Measurements from ENCODE around the gene UFC1.

The UFC1 gene

DNA sequence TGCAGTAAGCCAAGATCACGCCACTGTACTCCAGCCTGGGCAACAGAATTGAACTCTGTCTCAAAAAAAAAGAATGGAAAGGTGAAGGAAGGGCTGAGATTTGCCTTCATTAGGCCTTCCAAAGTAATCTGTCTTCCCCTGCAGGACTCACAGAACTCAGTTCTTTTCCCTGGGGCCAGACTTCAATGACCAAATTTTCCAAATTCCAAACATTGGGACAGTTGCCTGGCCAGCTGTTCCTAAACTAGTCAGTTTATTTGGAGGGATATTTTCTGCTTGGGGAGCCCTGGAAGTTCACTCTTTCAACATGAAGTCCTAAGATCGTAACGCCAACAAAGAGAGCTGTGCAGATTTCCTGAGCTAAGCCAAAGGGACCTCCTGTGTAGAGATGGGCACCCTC lies 15.9 kb upstream of the UFC1 start:
- no peak for DNase-seq

DNA sequence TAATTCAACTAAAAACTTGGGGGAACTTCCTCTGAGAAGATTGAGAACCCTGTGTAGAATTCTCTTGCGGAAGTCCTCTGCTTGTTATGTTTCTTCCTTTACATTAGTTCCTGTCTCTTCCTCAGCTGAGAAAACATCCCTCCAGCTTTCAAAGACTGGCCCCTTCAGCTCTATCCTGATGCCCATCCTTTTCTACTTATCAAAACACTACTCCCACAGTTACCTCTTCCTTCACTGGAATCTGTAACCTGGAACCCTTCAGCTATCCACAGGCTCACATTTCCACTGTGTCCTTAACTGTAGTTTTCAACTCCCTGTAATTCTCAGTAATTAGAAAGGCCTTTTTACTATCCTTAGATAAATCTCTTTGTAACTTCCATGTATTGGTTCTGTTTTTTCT lies 15.3 kb upstream of the UFC1 start:
- no peak for DNase-seq

DNA sequence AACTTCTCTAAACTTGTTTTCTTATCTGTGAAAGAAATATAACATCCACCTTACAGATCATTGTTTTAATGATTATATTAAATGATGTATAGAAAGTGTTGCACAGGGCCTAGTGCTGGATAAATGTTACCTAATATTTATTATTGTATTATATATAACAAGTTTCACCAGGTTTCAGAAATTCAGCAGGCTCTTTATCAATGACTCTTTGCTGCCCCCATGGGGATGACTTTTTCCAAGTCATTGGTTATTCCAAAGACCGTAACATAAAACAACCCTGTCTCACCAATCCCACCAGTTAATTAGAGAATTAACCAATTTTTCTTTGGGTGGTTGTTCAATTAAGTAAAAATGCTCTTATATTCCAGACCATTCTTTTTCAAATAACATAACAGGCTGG lies 14.0 kb upstream of the UFC1 start:
- DNase-seq = peak; percentile 40

DNA sequence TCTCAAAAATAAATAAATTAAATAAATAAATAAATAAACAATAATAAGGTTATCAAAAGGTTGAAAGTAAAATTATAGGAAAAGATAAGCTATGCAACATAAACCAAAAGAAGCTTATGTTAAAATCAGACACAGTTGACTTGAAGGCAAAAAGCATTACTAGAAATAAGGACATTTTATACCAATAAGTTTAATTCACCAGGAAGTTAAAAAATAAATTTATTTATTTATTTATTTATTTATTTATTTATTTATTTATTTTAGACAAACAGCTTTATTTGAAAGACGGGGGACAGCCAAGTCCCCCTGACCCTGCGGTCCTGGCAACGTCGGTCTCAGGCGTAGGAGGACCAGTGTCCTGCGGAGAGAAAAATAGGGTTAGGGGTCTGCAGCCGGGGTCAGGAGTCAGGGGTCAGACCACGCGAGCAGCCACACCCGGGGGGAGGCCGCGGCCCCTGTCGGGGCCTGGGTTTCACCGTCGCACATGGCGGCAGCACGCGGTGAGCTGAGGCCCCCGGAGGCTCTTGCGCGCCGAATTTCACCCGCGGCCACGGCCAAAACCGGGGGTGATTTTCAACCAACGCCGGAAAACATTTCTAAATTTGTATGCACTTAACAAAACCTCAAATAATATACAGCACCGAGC lies 12.9 kb upstream of the UFC1 start:
- DNase-seq = no peak

DNA sequence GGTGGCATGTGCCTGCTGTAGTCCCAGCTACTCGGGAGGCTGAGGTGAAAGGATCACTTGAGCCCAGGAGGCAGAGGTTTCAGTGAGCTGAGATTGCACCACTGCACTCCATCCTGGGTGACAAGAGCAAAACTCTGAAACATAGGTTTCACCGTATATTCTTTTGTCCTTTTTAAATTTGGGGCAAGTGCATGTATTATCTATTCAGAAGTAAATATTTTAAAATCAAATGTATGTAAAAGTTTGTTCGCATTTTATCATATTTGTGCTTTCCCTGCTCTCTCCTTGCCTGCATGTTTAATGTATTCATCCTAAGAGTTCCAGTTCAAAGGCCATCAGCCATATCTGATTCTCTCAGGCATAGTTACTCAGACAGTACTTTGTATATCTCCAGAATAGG lies 7.9 kb upstream of the UFC1 start:
- DNase-seq = no peak

DNA sequence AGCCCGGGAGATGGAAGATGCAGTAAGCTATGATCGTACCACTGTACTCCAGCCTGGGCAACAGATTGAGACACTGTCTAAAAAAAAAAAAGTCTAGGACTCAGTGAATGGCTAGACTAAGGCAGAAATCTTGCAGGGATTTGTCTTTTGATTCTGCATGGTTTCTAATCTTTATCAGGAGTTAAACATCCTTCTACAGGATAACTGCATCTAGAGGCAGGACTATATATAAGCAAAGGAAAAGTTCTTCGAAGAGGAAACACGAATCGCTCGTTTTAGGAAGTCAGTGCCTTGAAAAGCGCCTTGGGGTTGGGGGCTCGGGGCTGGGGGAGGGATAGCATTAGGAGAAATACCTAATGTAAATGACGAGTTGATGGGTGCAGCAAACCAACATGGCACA lies 602 bp upstream of the UFC1 start:
- no peak for DNase-seq

DNA sequence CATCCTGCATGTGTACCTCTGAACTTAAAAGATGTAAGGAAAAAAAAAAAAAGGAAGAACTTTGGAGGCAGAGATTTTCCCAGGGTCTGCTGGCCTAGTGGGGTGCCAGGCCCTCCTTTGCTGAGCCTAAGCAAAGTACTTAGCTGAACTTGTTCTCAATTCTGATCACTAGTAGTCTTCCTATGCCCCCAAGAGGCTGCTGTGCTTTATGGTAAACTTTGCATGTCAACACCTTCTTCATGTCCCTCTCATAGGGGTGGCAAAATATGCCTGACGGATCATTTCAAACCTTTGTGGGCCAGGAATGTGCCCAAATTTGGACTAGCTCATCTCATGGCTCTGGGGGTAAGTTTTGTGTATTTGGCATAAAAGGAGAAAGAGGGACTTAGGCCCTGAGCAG lies 4.1 kb downstream of the UFC1 start:
- DNase-seq = no peak

DNA sequence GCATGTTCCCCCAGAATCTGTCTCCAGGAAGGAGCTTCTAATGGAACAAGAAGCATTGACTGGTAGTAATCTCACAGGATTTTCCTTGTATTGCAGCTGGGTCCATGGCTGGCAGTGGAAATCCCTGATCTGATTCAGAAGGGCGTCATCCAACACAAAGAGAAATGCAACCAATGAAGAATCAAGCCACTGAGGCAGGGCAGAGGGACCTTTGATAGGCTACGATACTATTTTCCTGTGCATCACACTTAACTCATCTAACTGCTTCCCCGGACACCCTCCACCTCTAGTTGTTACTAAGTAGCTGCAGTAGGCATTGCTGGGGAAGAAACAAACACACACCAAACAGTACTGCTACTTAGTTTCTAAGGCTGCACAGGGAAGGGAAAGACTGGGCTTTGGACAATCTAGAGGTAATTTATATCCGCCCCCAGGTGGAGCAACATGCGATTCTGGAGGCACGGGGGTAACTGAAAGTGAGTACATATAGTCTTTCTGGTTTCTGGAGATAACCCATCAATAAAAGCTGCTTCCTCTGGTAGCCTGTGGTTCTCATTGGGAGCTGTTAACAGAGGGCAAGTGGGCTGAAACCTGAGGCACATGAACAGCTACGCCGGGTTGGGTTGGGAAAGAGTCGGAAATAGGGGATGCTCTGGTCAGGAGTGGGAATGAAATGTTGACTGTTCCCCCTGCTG lies 4.7 kb downstream of the UFC1 start:
- DNase-seq = no peak

DNA sequence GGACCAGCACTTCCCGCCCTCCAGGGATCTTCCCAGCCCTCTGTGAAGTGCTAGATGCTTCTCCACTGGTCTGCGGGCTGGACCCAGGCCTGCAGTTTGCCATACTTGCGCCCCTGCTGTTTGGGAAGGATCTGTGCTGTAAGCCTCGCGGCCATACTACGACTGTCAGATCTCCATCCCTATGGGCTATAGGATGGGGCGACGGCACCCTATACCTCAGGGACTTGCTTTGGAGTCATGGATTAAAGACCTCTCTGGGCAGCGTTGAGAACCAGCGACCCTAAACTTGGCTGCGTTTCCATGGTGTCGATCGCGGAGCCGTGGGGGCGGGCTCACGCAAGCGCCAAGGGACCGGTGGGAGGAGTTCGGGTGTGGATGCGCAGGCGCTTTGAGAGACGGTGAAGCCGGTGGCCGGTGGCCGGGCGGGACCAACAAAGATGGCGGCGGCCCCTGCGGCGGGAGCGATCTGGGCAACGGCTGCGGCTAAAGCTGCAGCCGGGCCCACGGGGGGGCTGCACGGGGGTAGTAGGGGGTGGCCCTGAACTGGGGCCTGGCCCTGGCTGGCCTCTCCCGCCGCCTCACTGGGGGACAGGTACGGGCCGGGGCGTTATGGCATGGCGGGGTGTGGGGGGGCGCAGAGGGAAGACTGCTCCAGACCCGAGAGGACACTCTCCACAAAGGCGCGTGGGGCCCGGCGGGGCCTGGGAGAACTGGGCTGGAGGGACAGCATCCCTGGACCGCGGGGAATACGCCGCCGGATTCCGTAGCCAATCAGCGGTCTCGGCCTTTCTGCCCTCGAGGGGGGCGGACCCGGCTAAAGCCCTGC lies 5.5 kb downstream of the UFC1 start, which contains the start of gene USP21:
TSS of gene USP21 (plus strand) at position 414 of the 826 bp plus-strand sequence. CDS start 1,141 bp downstream, outside the sequence.
- DNase-seq = peak; percentile 85

DNA sequence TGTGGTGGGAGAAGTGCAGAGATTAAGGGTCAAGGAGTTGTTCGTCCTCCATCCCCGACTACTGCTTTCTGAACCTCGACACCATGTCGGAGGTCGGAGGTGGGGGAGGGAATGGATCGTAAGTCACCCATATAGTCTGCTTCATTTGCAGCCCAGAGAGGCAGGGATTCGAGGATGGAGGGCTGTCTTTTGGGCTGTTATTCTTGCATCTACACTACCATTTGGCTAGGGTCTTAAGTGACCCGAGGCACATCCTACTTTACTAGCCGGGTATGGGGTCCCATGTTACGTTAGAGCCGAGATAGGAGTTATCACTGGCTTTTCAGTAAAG lies 6.1 kb downstream of the UFC1 start:
- no peak for DNase-seq

DNA sequence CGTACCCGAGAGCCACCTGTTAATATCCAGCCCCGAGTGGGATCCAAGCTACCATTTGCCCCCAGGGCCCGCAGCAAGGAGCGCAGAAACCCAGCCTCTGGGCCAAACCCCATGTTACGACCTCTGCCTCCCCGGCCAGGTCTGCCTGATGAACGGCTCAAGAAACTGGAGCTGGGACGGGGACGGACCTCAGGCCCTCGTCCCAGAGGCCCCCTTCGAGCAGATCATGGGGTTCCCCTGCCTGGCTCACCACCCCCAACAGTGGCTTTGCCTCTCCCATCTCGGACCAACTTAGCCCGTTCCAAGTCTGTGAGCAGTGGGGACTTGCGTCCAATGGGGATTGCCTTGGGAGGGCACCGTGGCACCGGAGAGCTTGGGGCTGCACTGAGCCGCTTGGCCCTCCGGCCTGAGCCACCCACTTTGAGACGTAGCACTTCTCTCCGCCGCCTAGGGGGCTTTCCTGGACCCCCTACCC lies 6.9 kb downstream of the UFC1 start:
- no peak for DNase-seq

DNA sequence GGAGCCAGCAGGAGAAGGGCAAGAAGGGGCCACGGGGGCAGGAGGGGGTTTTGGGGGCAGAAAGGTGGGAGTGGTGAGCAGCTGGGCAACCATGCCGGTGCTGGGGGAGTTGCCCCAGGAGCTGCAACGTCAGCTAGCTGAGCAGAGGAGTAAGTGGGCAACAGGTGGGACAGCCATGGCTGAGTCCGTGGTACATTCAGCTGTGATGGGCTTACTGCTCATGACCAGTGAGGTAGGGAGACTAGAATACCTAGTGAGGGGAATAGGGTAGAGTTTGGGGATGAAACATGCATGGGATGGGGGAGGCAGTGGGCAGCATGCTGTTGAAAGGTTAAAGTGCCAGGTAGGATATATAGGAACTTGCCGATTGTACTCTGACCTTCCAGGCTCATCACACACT lies 7.9 kb downstream of the UFC1 start:
- DNase-seq = no peak

DNA sequence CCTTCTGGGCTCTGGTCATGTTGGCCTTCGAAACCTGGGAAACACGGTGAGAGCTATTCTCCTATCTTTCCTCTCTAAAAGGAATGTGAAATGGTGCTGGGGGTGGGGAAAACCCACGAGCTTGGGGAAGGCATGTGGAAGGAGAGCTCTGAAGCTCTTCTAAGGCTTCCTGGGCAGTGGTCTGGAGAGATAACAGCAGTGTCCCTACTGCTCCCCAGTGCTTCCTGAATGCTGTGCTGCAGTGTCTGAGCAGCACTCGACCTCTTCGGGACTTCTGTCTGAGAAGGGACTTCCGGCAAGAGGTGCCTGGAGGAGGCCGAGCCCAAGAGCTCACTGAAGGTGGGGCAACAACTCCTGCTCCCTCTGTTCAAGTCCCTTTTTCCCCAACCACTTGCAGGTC lies 8.3 kb downstream of the UFC1 start:
- DNase-seq = no peak

DNA sequence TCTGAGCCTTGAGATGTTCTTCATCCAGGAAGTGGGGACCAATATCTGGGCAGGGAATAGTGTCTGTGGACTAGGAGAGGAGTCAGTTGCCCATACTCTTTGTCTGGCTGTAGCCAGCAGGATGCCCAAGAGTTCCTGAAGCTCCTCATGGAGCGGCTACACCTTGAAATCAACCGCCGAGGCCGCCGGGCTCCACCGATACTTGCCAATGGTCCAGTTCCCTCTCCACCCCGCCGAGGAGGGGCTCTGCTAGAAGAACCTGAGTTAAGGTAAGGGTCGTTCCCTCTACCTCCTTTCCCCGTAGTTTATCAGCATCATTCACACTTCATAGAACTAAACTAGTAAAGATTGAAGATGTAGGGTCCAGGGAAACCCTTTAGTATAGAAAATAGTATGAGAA lies 9.0 kb downstream of the UFC1 start:
- DNase-seq = no peak

DNA sequence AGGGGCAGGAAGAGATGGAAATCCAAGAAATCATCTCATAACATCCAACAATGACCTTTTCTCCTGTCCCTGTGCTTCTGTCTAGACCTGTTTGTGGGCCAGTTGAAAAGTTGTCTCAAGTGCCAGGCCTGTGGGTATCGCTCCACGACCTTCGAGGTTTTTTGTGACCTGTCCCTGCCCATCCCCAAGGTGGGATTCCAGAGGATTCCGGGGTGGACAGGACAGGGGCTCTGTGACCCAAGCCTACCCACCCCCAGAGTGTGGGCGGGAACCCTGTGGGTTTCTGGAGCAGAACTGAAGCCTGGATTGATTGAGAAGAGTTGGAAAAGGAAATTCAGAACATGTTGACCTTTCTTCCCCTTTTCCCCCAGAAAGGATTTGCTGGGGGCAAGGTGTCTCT lies 10.0 kb downstream of the UFC1 start:
- DNase-seq = no peak

DNA sequence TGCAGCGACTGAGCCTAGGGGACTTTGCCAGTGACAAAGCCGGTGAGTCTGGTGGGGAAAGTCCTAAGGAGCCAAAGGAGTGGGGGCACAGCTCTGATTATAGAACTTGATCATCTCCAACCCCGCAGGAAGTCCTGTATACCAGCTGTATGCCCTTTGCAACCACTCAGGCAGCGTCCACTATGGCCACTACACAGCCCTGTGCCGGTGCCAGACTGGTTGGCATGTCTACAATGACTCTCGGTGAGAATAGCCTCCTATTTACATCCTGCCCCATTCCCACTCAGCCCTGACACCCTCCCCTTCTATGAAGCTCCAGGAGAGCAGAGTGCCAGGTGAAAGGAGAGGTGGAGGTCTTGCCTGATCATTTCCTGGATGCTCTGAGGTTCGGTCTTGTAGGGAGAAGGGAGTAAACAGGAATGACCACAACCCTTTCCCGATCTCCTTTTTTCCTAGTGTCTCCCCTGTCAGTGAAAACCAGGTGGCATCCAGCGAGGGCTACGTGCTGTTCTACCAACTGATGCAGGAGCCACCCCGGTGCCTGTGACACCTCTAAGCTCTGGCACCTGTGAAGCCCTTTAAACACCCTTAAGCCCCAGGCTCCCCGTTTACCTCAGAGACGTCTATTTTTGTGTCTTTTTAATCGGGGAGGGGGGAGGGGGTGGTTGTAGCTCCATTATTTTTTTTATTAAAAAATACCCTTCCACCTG lies 11.3 kb downstream of the UFC1 start:
- no peak for DNase-seq

DNA sequence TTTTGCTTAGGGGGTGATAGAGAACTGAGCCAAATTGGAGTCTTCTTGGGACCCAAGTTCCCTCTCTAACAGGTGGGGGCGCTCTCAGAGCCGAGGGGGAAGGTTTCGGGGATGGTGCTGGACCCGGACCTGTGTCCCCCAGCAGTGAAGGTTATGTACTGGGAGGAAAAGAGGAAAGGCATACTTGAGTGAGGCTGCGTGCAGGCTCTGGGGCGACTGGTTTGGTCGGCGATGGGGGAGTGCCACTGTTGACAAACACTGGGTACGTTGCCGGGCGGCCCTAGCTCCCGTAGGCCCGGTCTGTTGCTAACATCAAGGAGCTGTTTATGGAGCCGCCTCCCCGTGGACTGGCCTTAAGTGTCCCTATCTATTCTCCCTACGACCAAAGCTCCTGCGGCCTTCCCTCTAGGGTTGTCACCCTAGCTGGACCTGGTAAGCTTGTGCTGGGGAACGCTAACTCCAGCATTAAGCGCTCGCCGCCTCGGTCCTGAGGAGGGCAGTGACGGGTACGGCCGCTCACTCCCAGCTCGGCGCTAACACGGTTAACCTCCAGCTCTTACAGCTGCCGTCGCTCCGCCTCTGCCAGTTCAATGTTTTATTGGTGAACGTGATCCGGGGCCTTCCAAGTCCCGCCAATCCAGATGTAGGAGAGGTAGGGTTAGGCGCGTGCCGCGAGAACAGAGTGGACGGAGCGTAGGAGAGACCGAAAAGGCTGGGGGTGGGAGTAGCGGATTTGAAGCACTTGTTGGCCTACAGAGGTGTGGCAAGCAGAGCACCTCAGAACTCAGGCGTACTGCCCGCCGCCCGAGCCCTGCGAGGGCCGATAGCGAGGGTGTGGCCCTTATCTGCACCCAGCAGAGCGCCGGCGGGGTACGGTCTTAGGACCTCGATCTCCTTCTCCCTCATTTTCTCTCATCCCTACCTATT lies 12.2 kb downstream of the UFC1 start, which contains the start of gene PPOX:
TSS of gene PPOX (plus strand) at position 685 of the 927 bp plus-strand sequence. CDS start 422 bp downstream, outside the sequence.
- peak; percentile 99 for DNase-seq

DNA sequence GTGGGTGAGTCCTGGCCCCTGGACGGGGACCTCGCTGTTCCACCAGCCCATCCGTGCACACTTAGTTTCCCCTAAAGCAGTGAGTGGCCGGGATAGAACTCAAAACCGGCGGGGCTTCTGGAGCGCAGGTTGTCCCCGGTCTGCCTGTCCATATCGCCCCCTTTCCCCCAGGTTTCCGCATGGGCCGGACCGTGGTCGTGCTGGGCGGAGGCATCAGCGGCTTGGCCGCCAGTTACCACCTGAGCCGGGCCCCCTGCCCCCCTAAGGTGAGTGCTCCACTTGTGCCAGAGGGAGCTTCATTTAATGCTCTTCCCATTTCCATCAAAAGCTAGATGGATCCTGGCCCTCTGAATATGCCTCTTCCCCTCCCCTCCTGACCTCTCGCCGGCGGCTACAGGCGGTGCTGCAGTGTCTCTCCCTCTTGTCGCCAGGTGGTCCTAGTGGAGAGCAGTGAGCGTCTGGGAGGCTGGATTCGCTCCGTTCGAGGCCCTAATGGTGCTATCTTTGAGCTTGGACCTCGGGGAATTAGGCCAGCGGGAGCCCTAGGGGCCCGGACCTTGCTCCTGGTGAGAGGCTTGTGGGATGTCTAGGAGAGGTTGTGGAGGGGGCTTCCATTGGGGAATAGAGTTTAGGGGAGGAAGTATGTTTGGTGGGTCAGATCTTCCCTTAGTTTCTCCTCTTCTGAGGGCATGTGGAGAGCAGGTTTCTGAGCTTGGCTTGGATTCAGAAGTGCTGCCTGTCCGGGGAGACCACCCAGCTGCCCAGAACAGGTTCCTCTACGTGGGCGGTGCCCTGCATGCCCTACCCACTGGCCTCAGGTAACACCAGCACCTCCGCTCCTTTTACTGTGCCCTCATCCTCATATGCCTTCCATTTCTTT lies 13.1 kb downstream of the UFC1 start:
- no peak for DNase-seq

DNA sequence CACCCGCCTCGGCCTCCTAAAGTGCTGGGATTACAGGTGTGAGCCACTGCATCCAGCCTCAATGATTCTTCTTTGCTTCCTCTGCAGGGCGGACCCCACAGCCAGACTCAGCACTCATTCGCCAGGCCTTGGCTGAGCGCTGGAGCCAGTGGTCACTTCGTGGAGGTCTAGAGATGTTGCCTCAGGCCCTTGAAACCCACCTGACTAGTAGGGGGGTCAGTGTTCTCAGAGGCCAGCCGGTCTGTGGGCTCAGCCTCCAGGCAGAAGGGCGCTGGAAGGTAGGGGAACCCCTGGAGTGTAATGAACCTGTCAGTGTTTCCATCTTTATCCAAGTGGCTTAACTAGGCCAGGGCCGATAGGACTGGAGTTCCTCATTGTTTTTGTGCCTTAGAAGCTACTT lies 15.1 kb downstream of the UFC1 start:
- DNase-seq = no peak

DNA sequence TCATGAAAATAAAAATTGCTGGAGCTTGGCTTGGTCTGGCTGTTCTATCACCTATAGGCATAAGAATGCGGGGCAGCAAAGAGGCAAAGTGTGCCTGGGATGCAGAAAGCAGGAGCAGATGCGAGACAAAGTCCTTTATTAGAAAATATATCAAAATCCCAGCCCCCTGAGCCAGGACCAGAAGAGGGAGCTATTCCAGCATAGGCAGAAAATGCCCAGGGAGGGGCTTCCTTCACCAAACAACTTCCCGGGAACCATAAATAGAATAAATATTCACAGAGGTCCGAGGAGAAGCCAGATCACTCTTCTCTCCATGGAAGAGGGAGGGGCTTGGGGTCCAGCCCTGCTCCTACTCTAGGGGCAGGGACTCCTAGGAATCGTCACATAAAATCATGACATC lies 17.4 kb downstream of the UFC1 start:
- no peak for DNase-seq

DNA sequence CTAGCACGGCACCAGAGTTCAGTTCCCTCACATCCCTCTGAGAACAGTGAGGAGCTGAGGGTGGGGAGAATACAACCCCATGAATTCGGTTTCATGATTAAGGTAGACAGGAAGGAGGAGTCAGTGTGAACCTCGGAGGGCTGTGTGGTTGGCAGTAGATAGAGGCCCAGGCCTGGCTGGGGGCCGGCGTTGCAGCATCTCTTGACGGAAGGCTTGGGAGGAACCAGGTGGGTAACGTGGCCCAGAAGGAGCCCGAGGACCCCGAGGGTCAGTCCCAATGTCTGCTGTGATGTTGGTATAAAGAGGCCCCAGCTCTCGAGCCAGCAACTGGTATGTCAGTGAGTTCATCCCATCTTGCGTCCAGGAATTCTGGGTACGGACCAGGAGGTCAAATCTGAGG lies 17.9 kb downstream of the UFC1 start:
- DNase-seq = no peak

Measured in HCEC 1CT (cell line).